GM18519 (cell line): ENCODE data around the gene DLG2.

Experiments
- ATAC-seq: cut with Tn5 transposase; IDR thresholded peaks from one replicate; pipeline ENCODE4 v1.9.1; 2021; ENCODE audit warnings: mild to moderate bottlenecking, moderate library complexity; ENCODE audit not compliant: unreplicated experiment, low FRiP score

The DLG2 gene

DNA sequence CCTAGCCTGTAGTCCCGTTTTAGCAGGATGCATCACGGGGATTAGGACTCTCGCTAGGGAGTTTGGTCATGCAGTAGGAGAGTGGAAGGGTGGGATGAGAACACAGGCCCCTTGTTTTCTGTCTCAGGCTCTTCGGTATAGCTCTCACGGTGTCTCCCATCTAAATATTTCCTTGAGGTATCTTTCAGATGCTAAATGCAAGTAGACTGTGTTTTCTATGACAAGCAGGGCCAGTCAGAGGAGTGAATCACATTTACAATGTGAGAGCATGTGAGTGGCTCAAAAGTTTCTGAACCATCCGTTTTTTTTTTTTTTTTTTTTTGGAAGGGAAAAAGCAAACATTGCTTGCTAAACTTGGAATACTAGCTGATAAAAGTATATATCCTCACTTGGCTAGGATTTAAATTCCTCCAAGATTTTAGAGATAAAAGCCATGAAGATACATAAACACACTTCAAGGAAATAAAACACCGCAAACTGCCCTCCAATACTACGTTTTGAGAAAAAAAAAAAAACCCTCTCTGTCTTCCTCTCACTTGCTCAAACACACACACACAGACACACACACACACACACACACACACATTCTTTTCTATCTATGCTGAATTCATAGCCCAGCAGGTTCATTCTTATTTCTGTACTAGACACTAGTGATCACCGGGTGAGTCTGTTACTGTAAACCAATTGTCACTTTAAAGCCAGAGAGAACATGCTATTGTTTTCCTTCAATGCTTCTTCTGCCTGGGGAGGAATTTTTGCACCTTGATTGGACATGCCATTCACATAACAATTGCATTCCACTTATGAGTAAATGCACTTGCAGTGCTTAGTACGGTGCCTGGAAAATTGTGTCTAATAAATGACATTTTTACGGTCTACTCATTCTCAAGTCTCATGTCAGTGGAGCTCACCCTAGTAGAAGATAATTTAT is 2116.3 kb downstream of the DLG2 start:
- no peak for ATAC-seq

DNA sequence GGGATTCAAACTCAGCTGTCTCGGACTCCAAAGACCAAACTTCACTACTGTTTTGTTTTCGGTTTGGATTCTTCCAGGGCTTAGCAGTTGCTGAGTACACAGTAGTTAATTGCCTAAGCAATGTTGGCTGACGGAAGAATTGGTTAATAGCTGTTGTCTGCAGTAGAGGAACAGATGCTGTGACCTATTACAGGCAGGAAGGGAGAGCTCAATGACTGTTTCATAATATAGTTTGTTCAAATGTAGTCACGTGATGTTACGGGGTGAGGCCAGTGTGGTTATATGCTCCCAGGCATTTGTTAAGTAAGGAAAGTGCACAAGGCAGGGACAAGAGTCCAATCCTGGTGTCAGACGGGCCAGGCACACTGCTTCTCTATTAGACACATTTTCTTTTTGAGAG is 2118.3 kb downstream of the DLG2 start:
- no peak for ATAC-seq

DNA sequence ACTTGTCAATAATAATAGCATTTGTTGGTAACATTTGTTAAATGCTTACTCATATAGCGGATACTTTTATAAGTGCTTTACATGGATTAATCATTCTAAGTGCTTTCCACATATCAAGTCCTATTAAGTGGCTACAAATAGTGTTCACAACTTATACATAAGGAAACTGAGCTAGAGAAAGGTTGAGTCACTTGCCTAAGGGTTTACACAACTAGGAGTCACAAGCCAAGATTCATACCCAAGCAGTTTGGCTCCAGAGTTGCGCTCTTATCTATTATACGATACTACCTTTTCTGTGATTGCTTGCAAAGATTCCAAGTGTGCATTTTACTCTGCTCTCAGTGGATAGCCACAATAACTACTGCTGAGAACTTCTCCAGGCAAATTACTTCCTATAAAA is 2125.1 kb downstream of the DLG2 start:
- ATAC-seq, result no peak

DNA sequence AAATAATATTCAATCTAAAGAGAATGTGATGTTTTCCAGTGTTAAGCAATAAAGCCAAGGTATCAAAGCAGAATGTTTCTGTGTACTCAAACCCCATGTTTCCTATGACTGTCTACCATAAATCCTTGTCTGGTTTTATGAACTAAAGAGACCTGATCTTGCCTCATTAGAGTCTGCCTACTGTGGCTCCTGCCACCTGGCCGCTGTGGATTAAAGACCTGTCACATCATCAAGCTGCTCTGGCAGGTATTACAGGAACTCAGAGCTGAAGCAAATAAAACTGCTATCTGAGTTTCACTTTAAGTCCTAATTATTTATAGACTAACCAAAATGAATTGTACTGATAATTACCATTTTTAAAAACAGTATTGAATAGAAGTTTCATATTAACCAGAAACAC is 2133.2 kb downstream of the DLG2 start:
- ATAC-seq, result no peak

DNA sequence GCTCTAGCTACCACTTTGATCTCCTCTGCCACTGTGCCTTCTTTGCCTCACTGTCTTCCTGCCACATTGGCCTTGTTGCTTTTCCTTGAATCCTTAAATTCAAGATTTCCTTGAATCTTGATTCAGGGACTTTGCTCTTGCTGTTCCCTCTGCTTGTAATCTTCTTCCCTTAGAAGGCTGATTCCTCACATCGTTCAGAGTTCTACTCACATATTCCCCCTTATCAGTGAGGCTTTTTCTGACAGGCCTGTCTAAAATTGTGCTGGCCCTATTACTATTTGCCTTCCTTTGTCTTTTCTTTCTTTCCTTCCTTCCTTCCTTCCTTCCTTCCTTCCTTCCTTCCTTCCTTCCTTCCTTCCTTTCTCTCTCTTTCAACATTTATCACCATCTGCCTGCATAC is 2134.1 kb downstream of the DLG2 start:
- ATAC-seq, result no peak

GRCh38 chr11:83483808-83484207 is 2143.3 kb downstream of the DLG2 start:
- ATAC-seq, result no peak

DNA sequence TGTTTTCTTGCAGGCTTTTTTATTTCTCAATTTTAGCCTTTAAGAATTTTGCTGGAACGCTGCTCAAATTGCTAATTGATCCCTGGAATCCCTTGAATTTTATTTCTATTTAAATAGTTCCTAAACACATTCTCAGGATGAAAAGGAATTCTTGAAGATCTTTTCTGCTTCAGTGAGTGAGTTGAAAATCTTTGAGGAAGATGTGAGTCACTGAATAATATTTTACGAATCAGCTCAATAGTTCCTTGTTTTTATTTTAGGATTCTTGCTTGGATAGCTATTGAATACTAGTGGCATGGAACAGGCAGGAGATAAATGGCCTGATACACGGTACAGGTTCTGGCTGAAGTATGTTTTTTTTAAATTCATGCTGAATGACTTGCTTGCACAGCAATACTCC is 2146.3 kb downstream of the DLG2 start:
- no peak for ATAC-seq

DNA sequence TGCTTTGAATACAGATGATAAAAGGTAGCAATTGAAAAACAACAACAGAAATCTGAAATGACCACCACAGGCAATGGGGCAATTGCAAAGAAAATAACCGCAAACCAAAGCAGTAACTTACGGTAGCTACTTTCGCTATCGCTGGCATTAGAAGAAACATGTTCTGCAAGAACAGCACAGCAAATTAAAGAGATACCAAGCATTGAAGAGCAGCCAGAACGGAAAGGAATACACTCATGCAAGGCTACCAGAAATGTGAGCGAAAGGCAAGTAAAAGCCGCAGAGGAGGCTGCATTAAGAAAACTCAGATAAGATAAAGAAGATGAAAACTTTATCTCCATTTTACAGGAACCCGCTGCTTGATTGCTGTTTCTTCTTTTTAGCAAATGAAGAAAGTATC is 2146.9 kb downstream of the DLG2 start:
- ATAC-seq, result no peak

- ATAC-seq, result no peak
Observed at GRCh38 chr11:83477772-83478171, 2149.4 kb downstream of the DLG2 start.

DNA sequence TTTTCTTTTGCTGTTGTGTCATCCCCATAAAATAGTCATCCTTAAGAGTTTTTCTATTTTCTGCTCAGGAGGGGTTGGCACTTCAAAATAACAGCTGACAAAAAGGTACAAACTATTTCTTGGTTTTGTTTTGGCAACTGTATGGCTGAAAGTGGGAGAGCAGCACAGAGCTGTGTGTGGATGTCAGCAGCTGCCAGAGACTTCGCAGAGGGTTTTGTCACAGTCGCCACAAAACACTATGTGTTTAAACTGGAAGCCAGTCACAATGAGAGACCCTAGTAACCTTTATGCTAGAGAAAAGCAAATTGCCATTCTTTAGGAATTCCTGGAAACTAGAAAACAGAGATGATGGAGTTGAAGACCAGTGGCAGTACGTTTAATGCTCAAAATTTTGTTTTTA is 2151.4 kb downstream of the DLG2 start:
- ATAC-seq, result no peak

- ATAC-seq, result no peak
Observed at GRCh38 chr11:83473743-83474142, 2153.4 kb downstream of the DLG2 start.

DNA sequence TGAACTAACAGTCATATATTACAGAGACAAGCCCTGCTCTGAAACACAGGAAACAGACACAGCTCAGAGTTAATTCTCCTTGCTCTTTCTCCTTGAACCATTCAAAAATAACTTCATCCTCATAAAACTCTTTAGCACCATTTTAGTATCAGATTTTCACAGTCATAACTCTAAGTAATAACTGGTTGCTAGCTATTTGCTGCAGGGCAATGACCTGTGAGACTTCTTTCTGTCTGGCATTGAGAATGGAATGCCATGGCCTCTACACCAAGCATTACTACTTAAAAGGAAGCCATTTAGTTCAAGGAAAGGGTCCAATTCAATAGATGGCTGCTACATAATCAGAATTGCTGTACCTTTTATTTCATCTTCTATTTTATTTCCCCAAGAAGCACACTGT is 2154.3 kb downstream of the DLG2 start:
- no peak for ATAC-seq

DNA sequence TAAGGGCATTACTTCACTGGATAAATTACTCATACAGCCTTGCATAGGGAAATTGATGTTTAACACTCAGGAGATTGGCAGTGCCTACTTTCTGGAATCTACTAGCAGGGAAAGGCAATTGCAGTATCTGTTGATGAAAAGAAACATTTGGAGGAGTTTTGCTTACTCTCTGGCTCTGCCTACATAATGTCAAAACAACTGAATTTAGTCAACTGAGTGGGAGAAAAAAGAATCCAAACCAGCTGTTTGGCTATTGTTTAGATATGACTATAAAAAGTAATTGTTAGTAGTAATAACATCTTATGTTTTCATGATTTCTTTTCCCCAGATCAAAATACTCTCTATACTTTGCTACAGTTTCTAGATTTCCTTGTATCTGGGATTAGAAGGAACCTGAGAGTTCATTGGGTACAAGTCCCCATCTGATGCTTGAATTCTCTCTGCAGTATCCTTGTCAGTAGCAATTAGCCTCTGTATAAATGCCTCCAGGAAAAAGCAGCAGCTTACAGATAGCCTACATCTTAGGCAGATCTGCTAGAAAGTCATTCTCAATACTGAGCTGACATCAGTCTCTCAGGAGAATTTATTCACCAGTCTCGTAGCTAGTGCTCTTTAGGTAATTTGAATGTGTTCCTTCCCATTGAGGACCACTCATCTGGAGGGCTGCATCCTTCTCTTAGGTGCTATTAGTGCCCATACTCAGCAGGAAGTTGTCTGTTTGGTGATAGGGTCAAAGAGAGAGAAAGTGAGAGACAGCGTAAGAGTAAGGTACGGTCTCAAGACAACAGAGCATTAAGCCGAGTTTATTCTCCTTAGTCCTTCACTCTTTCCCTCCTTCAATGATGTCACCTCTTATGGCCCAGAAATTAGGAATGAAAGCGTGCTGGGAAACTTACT is 2155.1 kb downstream of the DLG2 start:
- ATAC-seq, result no peak

GRCh38 chr11:83467837-83468236 is 2159.3 kb downstream of the DLG2 start:
- ATAC-seq, result no peak

GRCh38 chr11:83464160-83464944 is 2162.8 kb downstream of the DLG2 start:
- no peak for ATAC-seq

- no peak for ATAC-seq
Observed at GRCh38 chr11:83459798-83460197, 2167.3 kb downstream of the DLG2 start.

DNA sequence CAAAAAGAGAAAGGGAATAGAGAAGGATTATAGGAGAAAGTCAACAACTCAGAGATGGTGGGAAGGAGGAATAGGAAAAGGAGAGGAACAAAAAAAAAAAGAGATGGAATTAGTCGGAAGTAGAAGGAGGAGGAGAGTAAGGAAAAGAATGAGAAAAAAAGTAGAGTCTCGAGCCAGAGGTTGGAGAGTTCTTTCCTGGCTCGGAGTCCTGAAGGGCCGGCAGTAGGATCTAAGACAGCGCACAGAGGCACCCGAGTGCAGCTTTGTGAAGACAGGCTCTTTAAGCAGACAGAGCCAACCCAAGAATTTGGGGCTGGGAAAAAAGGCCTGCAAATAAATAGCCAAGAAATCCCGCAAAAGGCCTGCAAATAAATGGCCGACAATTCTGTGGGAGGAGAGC is 2170.6 kb downstream of the DLG2 start:
- ATAC-seq, result no peak

GRCh38 chr11:83456075-83456474 is 2171.1 kb downstream of the DLG2 start:
- ATAC-seq, result no peak

- ATAC-seq, result no peak
Observed at GRCh38 chr11:83455356-83455755, 2171.8 kb downstream of the DLG2 start.

DNA sequence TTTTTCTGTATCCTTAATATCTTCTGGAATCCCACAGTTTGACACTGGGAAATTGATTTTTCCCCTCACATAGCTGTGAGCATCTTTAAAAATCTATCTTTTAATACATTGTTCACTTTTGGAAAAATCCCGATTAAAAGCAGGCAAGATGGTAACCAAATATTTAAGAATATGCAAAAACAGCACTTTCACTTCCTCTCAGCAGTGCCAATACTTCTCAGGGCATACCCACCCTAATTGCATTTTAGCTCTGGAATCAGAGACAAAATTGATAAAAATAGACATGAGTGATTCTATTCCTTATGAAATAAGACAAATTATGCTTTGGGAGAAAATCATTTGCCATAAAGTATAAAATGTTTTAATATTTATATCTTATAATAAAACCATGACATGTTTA is 2172.5 kb downstream of the DLG2 start:
- no peak for ATAC-seq
